Trophoblast cell (in vitro differentiated cells and primary cell): Measurements from ENCODE around the gene ZNF526.
A peak's percentile ranks its signal among the peaks of the same experiment; 100 is the strongest.

Experiments used
- DNase-seq, 2 donors: peaks; one replicate each; pipeline ENCODE4 v3.0.0-alpha.2; 2016
- H2AFZ ChIP-seq: 2 replicates; pipeline ENCODE4 v1.6.1; 2013; ENCODE audit warnings: low read length, moderate library complexity, mild to moderate bottlenecking; ENCODE audit not compliant: insufficient read depth, poor library complexity
- H2AK5ac ChIP-seq: 2 replicates; pipeline ENCODE4 v1.6.1; 2013; ENCODE audit warnings: mild to moderate bottlenecking, low read length
- H2BK120ac ChIP-seq: 2 replicates; pipeline ENCODE4 v1.6.1; 2013; ENCODE audit warnings: low read length, mild to moderate bottlenecking, moderate library complexity; ENCODE audit not compliant: insufficient read depth, poor library complexity
- H2BK12ac ChIP-seq: 2 replicates; pipeline ENCODE4 v1.6.1; 2013; ENCODE audit warnings: mild to moderate bottlenecking, low read length, moderate library complexity
- H2BK5ac ChIP-seq: 2 replicates; pipeline ENCODE4 v1.6.1; 2013; ENCODE audit warnings: low read length, low read depth, moderate library complexity, mild to moderate bottlenecking; ENCODE audit not compliant: poor library complexity
- H3K14ac ChIP-seq: 2 replicates; pipeline ENCODE4 v1.6.1; 2013; ENCODE audit warnings: mild to moderate bottlenecking, low read length
- H3K18ac ChIP-seq: 2 replicates; pipeline ENCODE4 v1.6.1; 2013; ENCODE audit warnings: mild to moderate bottlenecking, low read length
- H3K23ac ChIP-seq: 2 replicates; pipeline ENCODE4 v1.6.1; 2013; ENCODE audit warnings: low read length
- H3K27ac ChIP-seq: 2 replicates; pipeline ENCODE4 v1.5.1; 2013; ENCODE audit warnings: low read depth, mild to moderate bottlenecking, inconsistent platforms, low read length, moderate library complexity
- H3K27me3 ChIP-seq: 2 replicates; pipeline ENCODE4 v1.6.1; 2013; ENCODE audit warnings: inconsistent platforms, mild to moderate bottlenecking, low read length, moderate library complexity; ENCODE audit not compliant: insufficient read depth
- H3K36me3 ChIP-seq, 2 experiments: 1 replicate in 1 of 2; 2 replicates in 1 of 2; pipeline ENCODE4 v1.6.1; 2013; ENCODE audit warnings: low read length in 2 of 2, mild to moderate bottlenecking in 2 of 2, moderate library complexity in 1 of 2; ENCODE audit not compliant: insufficient read depth in 2 of 2, control insufficient read depth in 1 of 2
- H3K4ac ChIP-seq: 2 replicates; pipeline ENCODE4 v1.6.1; 2013; ENCODE audit warnings: low read depth, mild to moderate bottlenecking, low read length, moderate library complexity
- H3K4me1 ChIP-seq, 2 experiments: 1 replicate in 1 of 2; 2 replicates in 1 of 2; pipeline ENCODE4 v1.6.1; 2013; ENCODE audit warnings: low read length in 2 of 2, mild to moderate bottlenecking in 2 of 2, moderate library complexity in 1 of 2; ENCODE audit not compliant: insufficient read depth in 2 of 2, control insufficient read depth in 1 of 2
- H3K4me2 ChIP-seq: 2 replicates; pipeline ENCODE4 v1.6.1; 2013; ENCODE audit warnings: inconsistent platforms, mild to moderate bottlenecking, low read length, moderate library complexity
- H3K4me3 ChIP-seq: 2 replicates; pipeline ENCODE4 v1.5.1; 2013; ENCODE audit warnings: mild to moderate bottlenecking, low read depth, low read length, inconsistent platforms
- H3K79me1 ChIP-seq: one replicate; pipeline ENCODE4 v1.6.1; 2013; ENCODE audit warnings: low read length
- H3K79me2 ChIP-seq: 2 replicates; pipeline ENCODE4 v1.6.1; 2013; ENCODE audit warnings: low read length, mild to moderate bottlenecking; ENCODE audit not compliant: control insufficient read depth, insufficient read depth, poor library complexity
- H3K9ac ChIP-seq: 2 replicates; pipeline ENCODE4 v1.6.1; 2013; ENCODE audit warnings: mild to moderate bottlenecking, low read length
- H3K9me3 ChIP-seq: 2 replicates; pipeline ENCODE4 v1.6.1; 2013; ENCODE audit warnings: low read depth, mild to moderate bottlenecking, control low read depth, inconsistent platforms, low read length; ENCODE audit not compliant: insufficient read depth
- H4K12ac ChIP-seq: 2 replicates; pipeline ENCODE4 v1.6.1; 2013; ENCODE audit warnings: low read depth, mild to moderate bottlenecking, low read length, moderate library complexity
- H4K8ac ChIP-seq: 2 replicates; pipeline ENCODE4 v1.6.1; 2013; ENCODE audit warnings: low read depth, mild to moderate bottlenecking, low read length, moderate library complexity
- H4K91ac ChIP-seq: one replicate; pipeline ENCODE4 v1.6.1; 2013; ENCODE audit warnings: low read depth, mild to moderate bottlenecking, low read length, moderate library complexity
- WGBS: extraction: QIAGEN DNeasy Blood & Tissue Kit; methylation state at CpG from one replicate; pipeline ENCODE4 v1.1.7; 2013; ENCODE audit warnings: missing lambda C conversion rate; ENCODE audit not compliant: insufficient read length, insufficient coverage; ENCODE audit errors: extremely low coverage; 5-methylcytosine and 5-hydroxymethylcytosine counted together

ZNF526 gene

GRCh38 chr19:42206871-42207755, 13.0 kb upstream of the ZNF526 start:
- H2BK5ac ChIP-seq: peak overlapping the region; percentile 7
- H3K4ac ChIP-seq: peak overlapping the region; percentile 17
- H2AFZ ChIP-seq: no peak overlapping the region
- peaks cover 2% of the 10 kb centered on the region for H3K79me2 ChIP-seq
- H4K91ac ChIP-seq: peak overlapping the region; percentile 56
- no peak overlapping the region for H3K4me2 ChIP-seq
- H2AK5ac ChIP-seq: no peak overlapping the region
- no peaks in the 10 kb centered on the region for H3K27me3 ChIP-seq
- H3K4me1 ChIP-seq: peaks cover 17% of the 10 kb centered on the region in 2 experiments
- H3K27ac ChIP-seq: peak overlapping the region; percentile 44
- DNase-seq: peak; percentile 62 to 69
- H4K12ac ChIP-seq: no peak overlapping the region
- H2BK12ac ChIP-seq: no peak overlapping the region
- peak overlapping the region; percentile 76 for H3K18ac ChIP-seq
- no CpG with 5 or more reads among the region's 14 CpGs for WGBS
- H3K14ac ChIP-seq: peak overlapping the region; percentile 68
- no peak overlapping the region for H3K23ac ChIP-seq
- no peaks in the 10 kb centered on the region for H3K9me3 ChIP-seq
- H4K8ac ChIP-seq: peak overlapping the region; percentile 32
- no peak overlapping the region for H3K4me3 ChIP-seq
- peaks cover 60 to 64% of the 10 kb centered on the region in 2 experiments for H3K36me3 ChIP-seq
- peaks cover 10% of the 10 kb centered on the region for H3K79me1 ChIP-seq
- no peak overlapping the region for H3K9ac ChIP-seq
- peak overlapping the region; percentile 15 for H2BK120ac ChIP-seq

DNA sequence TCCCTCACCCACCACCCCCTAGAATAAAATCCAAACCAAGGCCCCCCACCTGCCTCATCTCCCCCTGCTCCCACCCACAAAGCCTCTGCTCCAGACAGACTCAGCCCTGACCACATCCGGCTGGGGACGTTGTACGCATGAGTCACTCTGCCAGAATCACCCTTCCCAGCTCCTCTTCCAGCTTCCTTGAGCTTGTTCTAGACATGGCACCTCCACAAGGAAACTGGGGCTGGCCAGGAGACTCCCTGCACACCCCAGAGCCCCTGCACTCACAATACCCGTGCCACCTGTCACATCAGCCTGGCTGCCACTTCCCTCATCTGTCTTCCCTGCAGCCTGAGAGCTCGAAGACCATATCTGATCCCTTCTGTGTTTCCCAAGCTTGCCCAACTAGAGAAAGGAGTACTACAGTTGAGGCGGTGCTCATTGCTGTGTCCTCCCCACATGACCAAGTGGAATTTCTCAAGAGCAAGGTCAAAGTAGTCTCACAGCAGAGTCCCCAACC, 12.3 kb upstream of the ZNF526 start:
- peak overlapping the region; percentile 53 for H3K14ac ChIP-seq
- H3K27me3 ChIP-seq: no peaks in the 10 kb centered on the region
- H3K27ac ChIP-seq: peak overlapping the region; percentile 44
- H2BK5ac ChIP-seq: no peak overlapping the region
- peak overlapping the region; percentile 37 for H4K91ac ChIP-seq
- no peaks in the 10 kb centered on the region for H3K9me3 ChIP-seq
- H3K4me1 ChIP-seq: peaks cover 17% of the 10 kb centered on the region in 2 experiments
- peaks cover 59% of the 10 kb centered on the region in 2 experiments for H3K36me3 ChIP-seq
- WGBS: no CpG with 5 or more reads among the region's 6 CpGs
- H3K4me2 ChIP-seq: no peak overlapping the region
- peak overlapping the region; percentile 29 for H2AK5ac ChIP-seq
- H2BK120ac ChIP-seq: no peak overlapping the region
- H2AFZ ChIP-seq: no peak overlapping the region
- no peak overlapping the region for H3K4me3 ChIP-seq
- H4K8ac ChIP-seq: peak overlapping the region; percentile 12
- H2BK12ac ChIP-seq: no peak overlapping the region
- H4K12ac ChIP-seq: no peak overlapping the region
- H3K23ac ChIP-seq: no peak overlapping the region
- H3K79me1 ChIP-seq: peaks cover 10% of the 10 kb centered on the region
- peaks cover 2% of the 10 kb centered on the region for H3K79me2 ChIP-seq
- no peak overlapping the region for H3K9ac ChIP-seq
- DNase-seq: peak in 1 of 2 donors; percentile 29
- peak overlapping the region; percentile 88 for H3K18ac ChIP-seq
- no peak overlapping the region for H3K4ac ChIP-seq

DNA sequence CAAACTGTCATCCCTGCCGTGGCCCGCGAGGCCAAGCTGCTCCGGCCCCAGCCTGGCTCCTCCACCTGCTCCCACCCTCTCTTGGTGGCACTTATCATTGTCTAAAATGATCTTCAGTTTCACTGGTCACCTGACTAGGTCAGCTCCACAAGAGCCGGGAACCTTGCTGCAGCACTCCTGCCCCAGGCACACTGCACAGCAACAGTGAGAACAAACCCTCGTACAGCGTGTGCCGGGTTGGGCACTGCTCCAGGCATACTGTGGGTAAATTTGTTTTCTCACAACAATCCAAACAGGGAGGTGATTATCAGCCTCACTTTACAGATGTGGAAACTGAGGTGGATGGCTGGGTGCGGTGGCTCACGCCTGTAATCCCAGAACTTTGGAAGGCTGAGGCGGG, 11.5 kb upstream of the ZNF526 start:
- Histone ChIP-seq H4K8ac (no peak overlapping the region), H3K79me1 (peaks cover 10% of the 10 kb centered on the region), H2AK5ac (no peak overlapping the region), H3K27ac (no peak overlapping the region), H4K91ac (no peak overlapping the region), H2BK120ac (no peak overlapping the region), H3K4me1 (peaks cover 17% of the 10 kb centered on the region in 2 experiments), H3K27me3 (no peaks in the 10 kb centered on the region), H3K4ac (no peak overlapping the region), H3K9ac (no peak overlapping the region), H2BK5ac (no peak overlapping the region), H3K79me2 (peaks cover 2% of the 10 kb centered on the region), H2BK12ac (no peak overlapping the region), H3K36me3 (peaks cover 54 to 55% of the 10 kb centered on the region in 2 experiments), H3K4me3 (no peak overlapping the region), H4K12ac (no peak overlapping the region), H3K14ac (no peak overlapping the region), H3K9me3 (no peaks in the 10 kb centered on the region), H3K23ac (no peak overlapping the region), H2AFZ (no peak overlapping the region), H3K18ac (no peak overlapping the region), H3K4me2 (no peak overlapping the region)
- no CpG with 5 or more reads among the region's 11 CpGs for WGBS
- no peak for DNase-seq

GRCh38 chr19:42212886-42213285, 7.2 kb upstream of the ZNF526 start:
- no peak overlapping the region for H2AK5ac ChIP-seq
- no peaks in the 10 kb centered on the region for H3K9me3 ChIP-seq
- H3K79me1 ChIP-seq: peaks cover 12% of the 10 kb centered on the region
- no peak overlapping the region for H3K4ac ChIP-seq
- no peak overlapping the region for H2BK5ac ChIP-seq
- no peak for DNase-seq
- no peak overlapping the region for H3K4me2 ChIP-seq
- H2AFZ ChIP-seq: no peak overlapping the region
- no peak overlapping the region for H3K4me3 ChIP-seq
- no peaks in the 10 kb centered on the region for H3K27me3 ChIP-seq
- H3K4me1 ChIP-seq: peaks cover 6 to 7% of the 10 kb centered on the region in 2 experiments
- H3K27ac ChIP-seq: no peak overlapping the region
- no peak overlapping the region for H4K8ac ChIP-seq
- H3K14ac ChIP-seq: no peak overlapping the region
- H3K36me3 ChIP-seq: peaks cover 42 to 44% of the 10 kb centered on the region in 2 experiments
- H3K9ac ChIP-seq: no peak overlapping the region
- no peak overlapping the region for H3K23ac ChIP-seq
- H2BK12ac ChIP-seq: no peak overlapping the region
- H4K91ac ChIP-seq: no peak overlapping the region
- H2BK120ac ChIP-seq: no peak overlapping the region
- no CpG with 5 or more reads among the region's 1 CpG for WGBS
- no peak overlapping the region for H4K12ac ChIP-seq
- H3K79me2 ChIP-seq: peaks cover 14% of the 10 kb centered on the region
- H3K18ac ChIP-seq: no peak overlapping the region
